Left lung (tissue), 10 donors: ENCODE measurements around the gene NXPH2. TPM values are rescaled to one million over a fixed set of nuclear protein-coding genes. Genes with fewer than 3 reads are reported as not detected.

Experiments
- ATAC-seq: fragments of 200-7000 bp; cut with Tn5 transposase; one replicate; pipeline ENCODE4 v1.9.1; 2020; ENCODE audit warnings: moderate library complexity
- DNase-seq, 4 donors: peaks; one replicate each; pipeline ENCODE4 v3.0.0-alpha.2; 2013 to 2020
- H3K27ac ChIP-seq, 2 donors: fragments of 200-600 bp; sonication (generic) in 1 of 2; one replicate each; pipeline versions ENCODE4 v1.5.0 to v1.8.0; 2020 to 2021
- H3K27me3 ChIP-seq, 2 donors: fragments of 200-600 bp; sonication (generic) in 1 of 2; one replicate each; pipeline versions ENCODE4 v1.5.0 to v1.8.0; 2020 to 2021
- H3K36me3 ChIP-seq, 2 donors: fragments of 200-600 bp; sonication (generic) in 1 of 2; one replicate each; pipeline versions ENCODE4 v1.5.0 to v1.8.0; 2020 to 2021
- H3K4me1 ChIP-seq, 2 donors: fragments of 200-600 bp; one replicate each; pipeline ENCODE4 v1.8.0; 2021
- H3K4me3 ChIP-seq, 2 donors: fragments of 200-600 bp; sonication (generic) in 1 of 2; one replicate each; pipeline versions ENCODE4 v1.5.0 to v1.8.0; 2020 to 2021; ENCODE audit warnings: mild to moderate bottlenecking in 1 of 2
- H3K9me3 ChIP-seq, 2 donors: fragments of 200-600 bp; sonication (generic) in 1 of 2; one replicate each; pipeline versions ENCODE4 v1.5.0 to v1.8.0; 2020 to 2021
- CTCF ChIP-seq, 2 donors: fragments of 200-600 bp; sonication (generic) in 1 of 2; IDR thresholded peaks; one replicate each; pipeline versions ENCODE4 v1.5.0 to v1.8.0; 2021; ENCODE audit warnings: antibody characterized with exemption in 2 of 2
- intact Hi-C, 2 donors: fragments of 100-400 bp; cut with DNase I; formaldehyde crosslinking; loops; one replicate each; pipeline versions ENCODE4 v1.11.2 to v1.14.2; 2022
- polyA plus RNA-seq, 6 donors: library from polyadenylated mRNA; unstranded; fragments of 120-200 nt; gene quantifications; one replicate each; pipeline ENCODE4 v1.2.1, GENCODE V29; 2013; ENCODE audit not compliant: insufficient read length in 6 of 6
- total RNA-seq, 2 donors: library from RNA; stranded (reverse); fragmentation: NEBNext Ultra II Directional; extraction: Animal tissue kit (Norgen Biotek cat#: 25700); gene quantifications; one replicate each; pipeline ENCODE4 v1.2.1, GENCODE V29; 2021
- donor health status: DM: no; HTN: yes; CAD: no.
- donor health status: DM: no; HTN: no; CAD: no.

The NXPH2 gene
- total and polyA plus RNA-seq, 8 donors = 0.58 to 1.3 (median 1.0) TPM; not detected in 2

DNA sequence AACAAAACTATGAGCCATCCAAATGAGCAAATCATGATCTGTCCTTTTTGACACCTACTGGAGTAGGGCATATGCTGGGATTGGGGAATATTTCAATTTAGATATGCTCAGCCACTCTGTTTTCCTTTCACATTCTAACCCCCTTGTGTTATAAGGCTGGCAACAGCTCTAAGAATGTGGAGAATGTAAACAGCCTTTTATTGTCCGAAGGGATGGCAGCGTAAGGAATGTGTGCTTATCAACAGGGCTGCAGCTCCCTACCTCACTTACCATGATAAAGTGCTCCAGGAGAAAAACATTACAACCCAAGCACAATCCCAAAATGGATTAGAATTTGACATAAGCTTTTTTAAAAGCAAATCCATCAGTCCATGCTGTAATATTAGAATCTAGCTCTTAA lies 2.2 kb downstream of the NXPH2 start:
- no peak for TF ChIP-seq CTCF (IDR thresholded peaks at IDR 0.05)
- intact Hi-C loops = no loop called here
- Histone ChIP-seq H3K36me3 (no peaks in the 10 kb centered on the region), H3K27ac (no peak overlapping the region), H3K4me1 (peaks cover 7 to 9% of the 10 kb centered on the region in 2 donors), H3K4me3 (no peak overlapping the region), H3K9me3 (no peaks in the 10 kb centered on the region), H3K27me3 (peaks cover 60 to 75% of the 10 kb centered on the region in 2 donors)
- no peak for DNase-seq
- no peak for ATAC-seq

DNA sequence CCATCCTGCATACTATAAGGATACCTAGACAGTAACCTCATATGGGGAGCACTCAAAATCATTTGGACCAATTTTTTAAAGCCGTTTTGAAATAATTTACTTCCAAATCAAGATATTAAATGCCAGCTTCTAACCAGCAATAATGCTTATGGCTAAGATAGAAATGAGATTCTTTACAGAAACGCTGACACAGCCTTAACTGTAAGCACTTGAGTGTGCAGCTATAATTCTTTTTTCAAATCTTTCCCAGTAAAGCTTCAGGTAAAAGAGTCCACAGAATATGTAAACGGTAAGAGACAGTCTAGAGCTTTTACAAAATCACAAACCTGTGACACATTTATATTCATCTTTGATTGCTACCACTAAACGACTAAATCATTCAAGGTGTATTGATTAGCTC lies 4.5 kb downstream of the NXPH2 start:
- peaks cover 7 to 9% of the 10 kb centered on the region in 2 donors for H3K4me1 ChIP-seq
- no peaks in the 10 kb centered on the region for H3K9me3 ChIP-seq
- H3K4me3 ChIP-seq = no peak overlapping the region
- H3K36me3 ChIP-seq = no peaks in the 10 kb centered on the region
- no peak for TF ChIP-seq CTCF (IDR thresholded peaks at IDR 0.05)
- H3K27ac ChIP-seq = no peak overlapping the region
- ATAC-seq = no peak
- intact Hi-C loops = no loop called here
- H3K27me3 ChIP-seq = peaks cover 38 to 58% of the 10 kb centered on the region in 2 donors
- DNase-seq = no peak

DNA sequence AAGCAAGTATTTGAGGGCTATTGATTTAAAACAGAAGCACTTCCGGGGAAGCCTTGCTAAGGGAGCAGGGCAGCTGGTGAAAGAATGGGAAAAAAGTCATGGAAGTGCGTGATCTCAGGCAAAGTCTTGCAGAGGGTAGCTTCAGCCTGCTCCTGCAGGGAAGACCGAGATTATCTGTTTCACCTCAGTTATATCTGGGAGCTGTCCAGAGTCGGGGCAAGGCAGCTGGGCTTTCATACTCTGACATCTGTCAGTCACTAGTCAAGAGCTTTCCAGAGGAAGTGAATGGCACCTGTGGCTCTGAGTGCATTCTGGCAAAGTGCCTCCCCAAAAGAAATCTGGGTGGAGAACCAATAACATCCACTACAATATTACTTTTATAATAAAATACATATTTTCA lies 8.7 kb downstream of the NXPH2 start:
- Histone ChIP-seq H3K27ac (no peak overlapping the region), H3K4me1 (no peaks in the 10 kb centered on the region), H3K36me3 (no peaks in the 10 kb centered on the region), H3K9me3 (no peaks in the 10 kb centered on the region), H3K27me3 (peaks cover 0 to 16% of the 10 kb centered on the region in 2 donors), H3K4me3 (no peak overlapping the region)
- no peak for DNase-seq
- intact Hi-C loops = no loop called here
- ATAC-seq = no peak
- TF ChIP-seq CTCF (IDR thresholded peaks at IDR 0.05) = no peak

DNA sequence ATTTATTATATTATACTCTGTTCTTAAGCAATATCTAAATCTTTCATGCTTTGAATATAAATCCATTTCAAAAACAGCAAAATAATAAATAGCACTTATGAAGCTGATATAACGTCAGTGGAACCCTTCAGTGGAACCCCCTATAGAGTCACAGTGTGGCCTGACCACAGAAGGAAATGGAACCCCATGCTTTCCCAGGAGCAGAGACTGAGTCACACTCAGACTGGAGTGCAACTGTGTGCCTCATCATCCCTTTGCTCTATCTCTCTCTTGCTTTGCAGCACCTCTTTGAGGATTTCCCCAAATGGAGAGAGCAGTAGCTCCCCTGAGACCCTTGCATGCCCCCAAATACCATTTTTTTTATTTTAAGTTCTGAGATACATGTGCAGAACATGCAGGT lies 13.1 kb downstream of the NXPH2 start:
- no peak for ATAC-seq
- Histone ChIP-seq H3K27me3 (peaks cover 0 to 3% of the 10 kb centered on the region in 2 donors), H3K4me3 (no peak overlapping the region), H3K27ac (no peak overlapping the region), H3K36me3 (no peaks in the 10 kb centered on the region), H3K9me3 (no peaks in the 10 kb centered on the region), H3K4me1 (no peaks in the 10 kb centered on the region)
- DNase-seq = no peak
- TF ChIP-seq CTCF (IDR thresholded peaks at IDR 0.05) = no peak
- intact Hi-C loops = no loop called here

DNA sequence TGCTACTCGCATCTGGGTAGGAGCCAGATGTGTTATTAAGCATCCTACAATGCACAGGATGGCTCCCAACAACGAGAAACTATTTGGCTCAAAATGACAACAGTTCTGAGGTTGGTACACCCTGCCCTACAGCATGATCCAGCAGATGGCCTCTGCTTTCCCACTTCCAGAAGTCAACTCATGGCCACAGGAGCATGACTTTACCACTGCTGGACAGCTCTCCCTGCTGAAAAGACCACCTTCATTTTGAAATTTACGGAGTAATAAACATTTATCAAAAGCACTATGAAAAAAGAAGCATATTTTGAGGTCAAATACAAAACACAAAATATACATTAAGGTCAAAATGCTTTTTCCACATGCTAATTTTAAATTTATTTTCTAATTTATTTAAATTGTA lies 13.7 kb downstream of the NXPH2 start:
- no peaks in the 10 kb centered on the region for H3K27me3 ChIP-seq
- no peak overlapping the region for H3K27ac ChIP-seq
- no peaks in the 10 kb centered on the region for H3K9me3 ChIP-seq
- DNase-seq (no peak), ATAC-seq (no peak)
- H3K4me3 ChIP-seq = no peak overlapping the region
- H3K4me1 ChIP-seq = no peaks in the 10 kb centered on the region
- H3K36me3 ChIP-seq = no peaks in the 10 kb centered on the region
- intact Hi-C loops = no loop called here
- TF ChIP-seq CTCF (IDR thresholded peaks at IDR 0.05) = no peak
